Karpas-422 (cell line): ENCODE measurements around the gene TAS1R3. TPM values are rescaled to one million over a fixed set of nuclear protein-coding genes. Genes with fewer than 3 reads are reported as not detected.
A peak's percentile ranks its signal among the peaks of the same experiment; 100 is the strongest.

Experiments
- DNase-seq: peaks from one replicate; pipeline ENCODE4 v3.0.0-alpha.2; 2015
- H2AFZ ChIP-seq: fragments of 200-600 bp; sonication (generic); 2 replicates; pipeline ENCODE4 v1.6.1; 2014; ENCODE audit warnings: antibody characterized with exemption, low read length, mixed read lengths
- H3K27ac ChIP-seq: fragments of 200-600 bp; sonication (generic); 2 replicates; pipeline ENCODE4 v1.5.1; 2014; ENCODE audit warnings: mild to moderate bottlenecking, low read length, moderate library complexity
- H3K27me3 ChIP-seq: fragments of 200-600 bp; sonication (generic); 2 replicates; pipeline ENCODE4 v1.6.1; 2014; ENCODE audit warnings: low read length, mixed read lengths
- H3K36me3 ChIP-seq: fragments of 200-600 bp; sonication (generic); 2 replicates; pipeline ENCODE4 v1.6.1; 2014; ENCODE audit warnings: low read length, mixed read lengths; ENCODE audit not compliant: insufficient read depth
- H3K4me1 ChIP-seq: fragments of 200-600 bp; sonication (generic); 2 replicates; pipeline ENCODE4 v1.6.1; 2014; ENCODE audit warnings: mild to moderate bottlenecking, low read length, mixed read lengths
- H3K4me2 ChIP-seq: fragments of 200-600 bp; sonication (generic); 2 replicates; pipeline ENCODE4 v1.6.1; 2014; ENCODE audit warnings: low read length, low read depth, mild to moderate bottlenecking; ENCODE audit not compliant: poor library complexity, severe bottlenecking
- H3K4me3 ChIP-seq: fragments of 200-600 bp; sonication (generic); 2 replicates; pipeline ENCODE4 v1.5.1; 2014; ENCODE audit warnings: mild to moderate bottlenecking, antibody characterized with exemption, low read length, mixed read lengths
- H3K79me2 ChIP-seq: fragments of 200-600 bp; sonication (generic); 2 replicates; pipeline ENCODE4 v1.6.1; 2014; ENCODE audit warnings: mild to moderate bottlenecking, low read length, mixed read lengths
- H3K9ac ChIP-seq: fragments of 200-600 bp; sonication (generic); 2 replicates; pipeline ENCODE4 v1.6.0; 2014; ENCODE audit warnings: low read length
- H3K9me2 ChIP-seq: fragments of 200-600 bp; sonication (generic), shearing (Covaris generic); replicated peaks from 2 replicates; pipeline ENCODE4 v1.6.0; 2014; ENCODE audit warnings: mild to moderate bottlenecking, low read length, moderate library complexity; ENCODE audit not compliant: insufficient read depth
- H3K9me3 ChIP-seq: fragments of 300-700, 200-600 bp; sonication (generic); 2 replicates; pipeline ENCODE4 v1.6.1; 2014; ENCODE audit warnings: low read length, mixed read lengths
- H4K20me1 ChIP-seq: fragments of 200-600 bp; sonication (generic); 2 replicates; pipeline ENCODE4 v1.6.1; 2014; ENCODE audit warnings: mild to moderate bottlenecking, antibody characterized with exemption, low read length, low read depth; ENCODE audit not compliant: insufficient read depth
- total RNA-seq: library from RNA; depleted of rRNA; stranded (reverse); fragments of >200 nt; shearing (Covaris generic); gene quantifications from 2 replicates; pipeline ENCODE4 v1.2.3, GENCODE V29; 2014; ENCODE audit warnings: low replicate concordance

The TAS1R3 gene
- total RNA-seq, 1 experiment from 2014 or later = 49.2 TPM

- DNase-seq = no peak
- Histone ChIP-seq H3K4me2 (peak overlapping the region; percentile 82), H3K27ac (no peak overlapping the region), H3K4me3 (peak overlapping the region; percentile 65; the same call in 1 of the 2 replicates), H2AFZ (no peak overlapping the region), H3K27me3 (no peaks in the 10 kb centered on the region), H3K36me3 (no peaks in the 10 kb centered on the region), H3K79me2 (peaks cover 70% of the 10 kb centered on the region), H3K9ac (peak overlapping the region; percentile 70), H4K20me1 (peaks cover 31% of the 10 kb centered on the region), H3K9me2 (no peaks in the 10 kb centered on the region), H3K4me1 (peaks cover 48% of the 10 kb centered on the region), H3K9me3 (no peaks in the 10 kb centered on the region)
These were observed 8.1 kb upstream of the TAS1R3 start for GRCh38 chr1:1322952-1323351.

- Histone ChIP-seq H3K79me2 (peaks cover 67% of the 10 kb centered on the region), H3K4me1 (peaks cover 51% of the 10 kb centered on the region)
These were observed 7.0 kb upstream of the TAS1R3 start for GRCh38 chr1:1324084-1324523.

GRCh38 chr1:1324524-1325287 lies 6.4 kb upstream of the TAS1R3 start, which contains the start of the genes CPTP and INTS11:
TSS of gene CPTP (plus strand) at chr1:1324802. CDS start at chr1:1326911, 2,109 bp downstream.
TSS of gene INTS11 (minus strand) at chr1:1324660. CDS start at chr1:1324608, 52 bp downstream.
- Histone ChIP-seq H3K4me1 (peaks cover 57% of the 10 kb centered on the region), H3K9ac (peak within 1 kb of the TSS; percentile 100), H3K79me2 (peaks cover 64% of the 10 kb centered on the region), H3K4me2 (peak within 1 kb of the TSS; percentile 91), H2AFZ (no peak within 1 kb of the TSS), H3K4me3 (peak within 1 kb of the TSS; percentile 82), H3K36me3 (no peaks in the 10 kb centered on the region), H3K27me3 (no peaks in the 10 kb centered on the region), H3K9me2 (no peaks in the 10 kb centered on the region), H4K20me1 (peaks cover 31% of the 10 kb centered on the region), H3K27ac (peak within 1 kb of the TSS; percentile 92), H3K9me3 (no peaks in the 10 kb centered on the region)
- DNase-seq = peak; percentile 97

More at GRCh38 chr1:1324084-1324523, 7.0 kb upstream of the TAS1R3 start:
- no peak overlapping the region for H2AFZ ChIP-seq
- H3K9me3 ChIP-seq = no peaks in the 10 kb centered on the region
- DNase-seq = no peak
- H3K4me2 ChIP-seq = peak overlapping the region; percentile 79
- H4K20me1 ChIP-seq = peaks cover 31% of the 10 kb centered on the region
- no peaks in the 10 kb centered on the region for H3K9me2 ChIP-seq
- H3K9ac ChIP-seq = peak overlapping the region; percentile 97
- H3K4me3 ChIP-seq = peak overlapping the region; percentile 82
- no peak overlapping the region for H3K27ac ChIP-seq
- H3K36me3 ChIP-seq = no peaks in the 10 kb centered on the region
- no peaks in the 10 kb centered on the region for H3K27me3 ChIP-seq

GRCh38 chr1:1325288-1326074 lies 5.6 kb upstream of the TAS1R3 start:
- peak overlapping the region; percentile 92 for H3K27ac ChIP-seq
- H3K36me3 ChIP-seq = no peaks in the 10 kb centered on the region
- H3K4me3 ChIP-seq = peak overlapping the region; percentile 82
- no peaks in the 10 kb centered on the region for H3K9me2 ChIP-seq
- H3K27me3 ChIP-seq = no peaks in the 10 kb centered on the region
- peaks cover 65% of the 10 kb centered on the region for H3K4me1 ChIP-seq
- H4K20me1 ChIP-seq = peaks cover 31% of the 10 kb centered on the region
- no peaks in the 10 kb centered on the region for H3K9me3 ChIP-seq
- peak overlapping the region; percentile 100 for H3K9ac ChIP-seq
- H3K79me2 ChIP-seq = peaks cover 59% of the 10 kb centered on the region
- no peak overlapping the region for H2AFZ ChIP-seq
- peak overlapping the region; percentile 91 for H3K4me2 ChIP-seq
- peak; percentile 62 for DNase-seq

GRCh38 chr1:1326075-1326605 lies 4.9 kb upstream of the TAS1R3 start:
- Histone ChIP-seq H3K79me2 (peaks cover 53% of the 10 kb centered on the region), H2AFZ (no peak overlapping the region), H3K4me2 (peak overlapping the region; percentile 91), H3K9ac (peak overlapping the region; percentile 100), H4K20me1 (peaks cover 25% of the 10 kb centered on the region), H3K27me3 (no peaks in the 10 kb centered on the region), H3K9me3 (no peaks in the 10 kb centered on the region), H3K4me1 (peaks cover 71% of the 10 kb centered on the region), H3K27ac (peak overlapping the region; percentile 92), H3K36me3 (no peaks in the 10 kb centered on the region), H3K4me3 (peak overlapping the region; percentile 82), H3K9me2 (no peaks in the 10 kb centered on the region)
- DNase-seq = peak; percentile 56

GRCh38 chr1:1327291-1327690 lies 3.8 kb upstream of the TAS1R3 start:
- Histone ChIP-seq H3K9ac (peak overlapping the region; percentile 100), H3K9me3 (no peaks in the 10 kb centered on the region), H3K36me3 (no peaks in the 10 kb centered on the region), H2AFZ (no peak overlapping the region), H3K4me1 (peaks cover 76% of the 10 kb centered on the region), H3K27me3 (no peaks in the 10 kb centered on the region), H3K4me2 (peak overlapping the region; percentile 95), H3K79me2 (peaks cover 50% of the 10 kb centered on the region), H3K4me3 (no peak overlapping the region; the same call in 1 of the 2 replicates), H3K27ac (peak overlapping the region; percentile 99), H4K20me1 (peaks cover 16% of the 10 kb centered on the region), H3K9me2 (no peaks in the 10 kb centered on the region)
- no peak for DNase-seq

GRCh38 chr1:1328254-1328653 lies 2.8 kb upstream of the TAS1R3 start:
- Histone ChIP-seq H3K36me3 (no peaks in the 10 kb centered on the region), H3K4me3 (peak overlapping the region; percentile 80), H4K20me1 (peaks cover 11% of the 10 kb centered on the region), H3K79me2 (peaks cover 44% of the 10 kb centered on the region), H3K9ac (peak overlapping the region; percentile 98), H3K9me3 (no peaks in the 10 kb centered on the region), H3K27me3 (no peaks in the 10 kb centered on the region), H3K4me2 (peak overlapping the region; percentile 95), H3K9me2 (no peaks in the 10 kb centered on the region), H3K4me1 (peaks cover 76% of the 10 kb centered on the region), H3K27ac (peak overlapping the region; percentile 99), H2AFZ (no peak overlapping the region)
- DNase-seq = peak; percentile 83
